ENCODE results near the gene COX4I2. TPM values are rescaled to one million over a fixed set of nuclear protein-coding genes. Genes with fewer than 3 reads are reported as not detected.

COX4I2 gene
- total and polyA plus RNA-seq, 2 donors from 2014 or later, result 1.3 to 6.9 TPM

DNA sequence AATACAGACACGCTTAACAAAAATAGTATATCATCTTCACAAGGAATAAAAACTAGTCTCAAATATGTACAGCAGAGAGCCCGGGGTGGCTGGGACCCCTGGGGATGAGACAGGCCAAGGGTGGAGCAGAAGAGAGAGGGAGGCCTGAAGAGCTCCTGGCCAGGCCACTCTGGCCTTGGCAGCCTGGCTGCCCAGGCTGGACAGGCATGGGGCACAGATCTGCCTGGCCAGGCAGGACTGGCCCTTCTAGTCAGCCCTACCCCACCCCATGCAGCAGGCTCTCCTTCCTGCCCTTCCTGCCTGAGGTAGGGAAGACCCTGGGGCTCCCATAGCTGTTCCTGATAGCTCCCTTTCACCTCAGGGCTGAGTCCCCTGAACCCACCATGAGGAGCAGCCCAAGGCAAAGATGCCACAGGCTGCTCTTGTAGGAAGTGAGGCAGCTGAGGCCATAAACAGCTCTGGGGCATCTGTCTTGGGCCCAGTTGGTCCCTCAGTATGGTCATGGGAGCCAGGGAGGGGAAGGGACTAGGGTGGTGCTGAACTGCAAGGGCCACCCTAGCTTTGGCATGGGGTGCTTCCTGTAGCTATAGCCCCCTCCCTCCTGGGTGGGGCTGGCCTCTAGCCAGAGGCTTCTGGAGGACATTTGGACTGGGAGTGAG, 27.1 kb downstream of the COX4I2 start:
- peak overlapping the region; percentile 78 to 92 for H3K27ac ChIP-seq (ENCODE audit: low read depth in 2 of 2, low read length in 2 of 2)
- DNase-seq, result no peak

DNA sequence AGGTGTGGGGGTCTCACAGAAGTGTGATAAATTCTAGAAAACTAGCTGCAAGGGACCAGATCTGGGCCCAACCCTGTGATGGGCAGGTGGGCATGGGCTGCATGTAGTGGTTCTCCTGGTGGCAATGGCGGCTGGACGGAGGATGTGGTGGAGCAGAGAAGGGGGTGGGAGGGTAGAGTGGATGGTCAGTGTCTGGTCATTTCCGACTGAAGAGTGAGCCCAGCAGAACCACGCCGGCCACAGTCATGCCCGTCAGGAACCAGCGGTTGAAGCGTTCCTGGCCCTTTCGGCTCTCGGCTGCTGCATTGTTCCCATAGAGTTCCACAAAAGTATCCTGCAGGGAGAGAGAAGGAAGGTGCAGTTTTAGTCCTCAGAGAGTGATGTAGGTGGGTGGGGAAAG, 28.0 kb downstream of the COX4I2 start:
- peaks cover 0 to 64% (median 44%) of the 10 kb centered on the region in 3 donors for H3K4me1 ChIP-seq (ENCODE audit: control insufficient read depth in 2 of 3, insufficient read depth in 2 of 3, low read depth in 1 of 3, low read length in 3 of 3)
- peak overlapping the region in 1 of 3 donors; percentile 42 for H3K9ac ChIP-seq (ENCODE audit: low read length in 3 of 3)
- DNase-seq (no peak), FAIRE-seq (no peak)
- no peaks in the 10 kb centered on the region for H3K27me3 ChIP-seq (ENCODE audit: control insufficient read depth, insufficient read depth, low read length)
- H3K36me3 ChIP-seq (ENCODE audit: control insufficient read depth in 2 of 3, insufficient read depth in 3 of 3, low read length in 3 of 3), result peaks cover 0 to 14% (median 12%) of the 10 kb centered on the region in 3 donors
- TF ChIP-seq, protein P1, sequence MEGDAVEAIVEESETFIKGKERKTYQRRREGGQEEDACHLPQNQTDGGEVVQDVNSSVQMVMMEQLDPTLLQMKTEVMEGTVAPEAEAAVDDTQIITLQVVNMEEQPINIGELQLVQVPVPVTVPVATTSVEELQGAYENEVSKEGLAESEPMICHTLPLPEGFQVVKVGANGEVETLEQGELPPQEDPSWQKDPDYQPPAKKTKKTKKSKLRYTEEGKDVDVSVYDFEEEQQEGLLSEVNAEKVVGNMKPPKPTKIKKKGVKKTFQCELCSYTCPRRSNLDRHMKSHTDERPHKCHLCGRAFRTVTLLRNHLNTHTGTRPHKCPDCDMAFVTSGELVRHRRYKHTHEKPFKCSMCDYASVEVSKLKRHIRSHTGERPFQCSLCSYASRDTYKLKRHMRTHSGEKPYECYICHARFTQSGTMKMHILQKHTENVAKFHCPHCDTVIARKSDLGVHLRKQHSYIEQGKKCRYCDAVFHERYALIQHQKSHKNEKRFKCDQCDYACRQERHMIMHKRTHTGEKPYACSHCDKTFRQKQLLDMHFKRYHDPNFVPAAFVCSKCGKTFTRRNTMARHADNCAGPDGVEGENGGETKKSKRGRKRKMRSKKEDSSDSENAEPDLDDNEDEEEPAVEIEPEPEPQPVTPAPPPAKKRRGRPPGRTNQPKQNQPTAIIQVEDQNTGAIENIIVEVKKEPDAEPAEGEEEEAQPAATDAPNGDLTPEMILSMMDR (IDR thresholded peaks at IDR 0.05; ENCODE audit: borderline replicate concordance, extremely low read depth, insufficient read depth), result no peak
- H3K9me3 ChIP-seq (ENCODE audit: control insufficient read depth in 2 of 3, insufficient read depth in 1 of 3, low read length in 3 of 3), result no peaks in the 10 kb centered on the region
- peak overlapping the region; percentile 73 to 92 for H3K27ac ChIP-seq (ENCODE audit: low read depth in 2 of 2, low read length in 2 of 2)
- H3K4me3 ChIP-seq (ENCODE audit: low read length in 3 of 3), result no peak overlapping the region
- intact Hi-C loops (cut with DNase I), result loop anchor here (5.0 kb wide), 1 partner anchor 57 kb away; the partner anchor contains the start of gene BCL2L1

More for the DNA sequence above, 27.1 kb downstream of the COX4I2 start:
- TF ChIP-seq, protein P1 (IDR thresholded peaks at IDR 0.05; ENCODE audit: borderline replicate concordance, extremely low read depth, insufficient read depth), result no peak
- intact Hi-C loops (cut with DNase I), result loop anchor here (5.0 kb wide), 1 partner anchor 57 kb away; the partner anchor contains the start of gene BCL2L1
- Histone ChIP-seq H3K27me3 (ENCODE audit: control insufficient read depth, insufficient read depth, low read length) (no peaks in the 10 kb centered on the region), H3K9me3 (ENCODE audit: control insufficient read depth in 2 of 3, insufficient read depth in 1 of 3, low read length in 3 of 3) (no peaks in the 10 kb centered on the region), H3K4me3 (ENCODE audit: low read length in 3 of 3) (no peak overlapping the region), H3K36me3 (ENCODE audit: control insufficient read depth in 2 of 3, insufficient read depth in 3 of 3, low read length in 3 of 3) (peaks cover 0 to 14% (median 12%) of the 10 kb centered on the region in 3 donors), H3K9ac (ENCODE audit: low read length in 3 of 3) (peak overlapping the region in 2 of 3 donors; percentile 49 to 51), H3K4me1 (ENCODE audit: control insufficient read depth in 2 of 3, insufficient read depth in 2 of 3, low read depth in 1 of 3, low read length in 3 of 3) (peaks cover 0 to 56% (median 35%) of the 10 kb centered on the region in 3 donors)
- no peak for FAIRE-seq

DNA sequence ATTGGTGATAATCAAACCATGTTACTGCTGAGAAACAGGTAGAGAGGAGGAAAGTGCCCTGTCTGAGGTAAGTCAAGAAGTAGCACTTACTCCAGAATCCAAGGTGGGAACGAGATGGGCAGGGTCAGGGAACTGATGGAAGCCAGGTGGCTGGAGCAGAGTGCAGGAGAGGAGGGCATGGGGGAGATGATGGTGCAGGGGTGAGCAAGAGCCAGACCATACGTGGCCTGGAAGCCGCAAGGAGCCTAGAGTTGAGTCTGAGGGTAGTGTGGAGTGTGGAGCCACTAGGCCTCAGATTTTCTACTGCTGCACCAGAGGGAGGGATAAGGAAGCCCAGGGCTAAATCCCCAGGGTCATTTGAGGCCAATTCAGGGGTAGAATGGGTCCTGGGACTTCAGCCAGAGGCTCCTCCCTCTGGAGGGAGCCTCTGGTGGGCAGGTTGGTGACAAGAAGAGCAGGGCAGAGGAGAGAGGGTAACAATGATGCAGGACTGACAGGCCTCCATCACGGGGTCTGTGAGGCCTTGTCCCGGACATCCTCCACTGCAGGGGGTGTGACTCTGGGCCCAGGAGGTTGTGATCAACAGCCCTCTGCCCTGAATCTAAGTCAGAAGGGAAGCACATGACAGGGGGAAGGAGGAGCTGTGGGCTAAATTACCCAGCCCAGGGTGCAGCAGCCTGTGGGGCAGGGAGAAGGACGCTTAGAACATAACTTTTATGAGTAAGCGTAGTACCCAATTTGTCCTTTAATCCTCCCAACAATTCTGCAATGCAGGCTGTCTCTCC, 28.7 kb downstream of the COX4I2 start:
- DNase-seq, result no peak
- H3K9ac ChIP-seq (ENCODE audit: low read length in 3 of 3), result peak overlapping the region in 1 of 3 donors; percentile 42
- H3K27ac ChIP-seq (ENCODE audit: low read depth in 2 of 2, low read length in 2 of 2), result peak overlapping the region; percentile 73 to 92
- peaks cover 0 to 14% (median 12%) of the 10 kb centered on the region in 3 donors for H3K36me3 ChIP-seq (ENCODE audit: control insufficient read depth in 2 of 3, insufficient read depth in 3 of 3, low read length in 3 of 3)
- intact Hi-C loops (cut with DNase I), result loop anchor here (5.0 kb wide), 1 partner anchor 56 kb away; the partner anchor contains the start of gene BCL2L1
- no peaks in the 10 kb centered on the region for H3K9me3 ChIP-seq (ENCODE audit: control insufficient read depth in 2 of 3, insufficient read depth in 1 of 3, low read length in 3 of 3)
- H3K27me3 ChIP-seq (ENCODE audit: control insufficient read depth, insufficient read depth, low read length), result no peaks in the 10 kb centered on the region
- no peak overlapping the region for H3K4me3 ChIP-seq (ENCODE audit: low read length in 3 of 3)
- FAIRE-seq, result no peak
- TF ChIP-seq, protein P1 (IDR thresholded peaks at IDR 0.05; ENCODE audit: borderline replicate concordance, extremely low read depth, insufficient read depth), result no peak
- H3K4me1 ChIP-seq (ENCODE audit: control insufficient read depth in 2 of 3, insufficient read depth in 2 of 3, low read depth in 1 of 3, low read length in 3 of 3), result peaks cover 0 to 69% (median 51%) of the 10 kb centered on the region in 3 donors
